Prostate gland (tissue), 2 donors: ENCODE data around the gene MRTO4. TPM values are rescaled to one million over a fixed set of nuclear protein-coding genes. Genes with fewer than 3 reads are reported as not detected.
"Not testable (repeated sequence)": the region's sequence is repeated elsewhere in the genome, so short reads cannot be mapped to it uniquely, and the experiment has no call there.

ENCODE experiments used
- DNase-seq: peaks from one replicate; pipeline ENCODE4 v3.0.0-alpha.2; 2019; ENCODE audit warnings: low spot score
- H3K27ac ChIP-seq, 2 donors: fragments of 200-600 bp; sonication (generic); 2 replicates each; pipeline ENCODE4 v1.5.1; 2017 to 2019
- H3K27me3 ChIP-seq: fragments of 200-600 bp; sonication (generic); replicated peaks from 2 replicates; pipeline ENCODE4 v1.5.1; 2019; ENCODE audit not compliant: insufficient read depth
- H3K36me3 ChIP-seq, 2 donors: fragments of 200-600 bp; sonication (generic); 1 replicate in 1 of 2; 2 replicates in 1 of 2; pipeline versions ENCODE4 v1.5.1 to v1.8.1; 2017 to 2019
- H3K4me1 ChIP-seq: fragments of 200-600 bp; sonication (generic); replicated peaks from 2 replicates; pipeline ENCODE4 v1.5.1; 2019
- H3K4me3 ChIP-seq, 2 donors: fragments of 200-600 bp; sonication (generic); 2 replicates each; pipeline ENCODE4 v1.5.1; 2017 to 2019
- H3K9me3 ChIP-seq: fragments of 200-600 bp; sonication (generic); 2 replicates; pipeline ENCODE4 v1.5.1; 2017
- POLR2A ChIP-seq: fragments of 450-650 bp; IDR thresholded peaks from one replicate; pipeline ENCODE4 v1.6.1; 2016; ENCODE audit warnings: antibody characterized with exemption, mild to moderate bottlenecking
- POLR2AphosphoS5 ChIP-seq: sonication (generic); formaldehyde crosslinking; IDR thresholded peaks from one replicate; pipeline ENCODE4 v1.6.1; 2017; ENCODE audit warnings: antibody characterized with exemption
- WGBS: methylation state at CpG from one replicate; pipeline ENCODE4 v1.1.5; 2018; 5-methylcytosine and 5-hydroxymethylcytosine counted together
- intact Hi-C: fragments of 100-400 bp; cut with DNase I; formaldehyde crosslinking; loops from one replicate; pipeline ENCODE4 v1.14.2; 2022
- total RNA-seq, 2 donors: library from RNA; depleted of rRNA; stranded (reverse); fragments of >200 nt; gene quantifications; one replicate each; pipeline ENCODE4 v1.1.0, GENCODE V29; 2016
- TF ChIP-seq, protein P1 (sequence below), 4 experiments: fragments of 200-600 bp in 2 of 4; fragments of 450-650 bp in 2 of 4; sonication (generic) in 2 of 4; IDR thresholded peaks; 1 replicate in 3 of 4; 2 replicates in 1 of 4; pipeline ENCODE4 v1.5.1; 2016 to 2019; ENCODE audit warnings: antibody characterized with exemption in 4 of 4, mild to moderate bottlenecking in 2 of 4, moderate library complexity in 2 of 4

MRTO4 gene
- total RNA-seq, 2 donors from 2014 or later: 20.5 to 21.9 TPM

DNA sequence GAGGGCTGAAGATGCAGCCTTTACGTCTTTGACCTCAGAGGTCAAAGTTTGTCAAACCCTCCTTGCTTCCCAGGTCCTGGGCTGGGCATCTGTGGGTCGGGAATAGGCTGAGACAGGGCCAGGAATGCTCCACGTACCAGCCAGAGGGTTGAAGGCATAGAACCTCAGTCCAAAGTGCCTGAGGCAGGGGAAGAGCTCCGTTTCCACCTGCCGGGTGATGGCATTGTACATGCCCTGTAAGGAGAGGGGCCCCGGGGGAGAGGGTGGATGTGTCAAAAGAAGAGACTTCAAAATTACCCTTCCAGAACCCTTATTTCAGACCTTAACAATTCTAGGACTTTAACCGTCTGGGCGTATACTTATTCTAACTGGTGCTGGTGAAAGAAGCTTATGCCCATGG is 33.3 kb downstream of the MRTO4 start:
- H3K27me3 ChIP-seq: no peaks in the 10 kb centered on the region
- H3K36me3 ChIP-seq: no peaks in the 10 kb centered on the region
- H3K9me3 ChIP-seq: no peaks in the 10 kb centered on the region
- no peak for DNase-seq
- no peak overlapping the region for H3K4me3 ChIP-seq
- H3K27ac ChIP-seq: no peak overlapping the region
- TF ChIP-seq POLR2AphosphoS5 (no peak), POLR2A (no peak)
- TF ChIP-seq, protein P1, sequence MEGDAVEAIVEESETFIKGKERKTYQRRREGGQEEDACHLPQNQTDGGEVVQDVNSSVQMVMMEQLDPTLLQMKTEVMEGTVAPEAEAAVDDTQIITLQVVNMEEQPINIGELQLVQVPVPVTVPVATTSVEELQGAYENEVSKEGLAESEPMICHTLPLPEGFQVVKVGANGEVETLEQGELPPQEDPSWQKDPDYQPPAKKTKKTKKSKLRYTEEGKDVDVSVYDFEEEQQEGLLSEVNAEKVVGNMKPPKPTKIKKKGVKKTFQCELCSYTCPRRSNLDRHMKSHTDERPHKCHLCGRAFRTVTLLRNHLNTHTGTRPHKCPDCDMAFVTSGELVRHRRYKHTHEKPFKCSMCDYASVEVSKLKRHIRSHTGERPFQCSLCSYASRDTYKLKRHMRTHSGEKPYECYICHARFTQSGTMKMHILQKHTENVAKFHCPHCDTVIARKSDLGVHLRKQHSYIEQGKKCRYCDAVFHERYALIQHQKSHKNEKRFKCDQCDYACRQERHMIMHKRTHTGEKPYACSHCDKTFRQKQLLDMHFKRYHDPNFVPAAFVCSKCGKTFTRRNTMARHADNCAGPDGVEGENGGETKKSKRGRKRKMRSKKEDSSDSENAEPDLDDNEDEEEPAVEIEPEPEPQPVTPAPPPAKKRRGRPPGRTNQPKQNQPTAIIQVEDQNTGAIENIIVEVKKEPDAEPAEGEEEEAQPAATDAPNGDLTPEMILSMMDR (IDR thresholded peaks at IDR 0.05): no peak
- 78% methylated on average over 7 of the region's 8 CpGs for WGBS
- H3K4me1 ChIP-seq: no peaks in the 10 kb centered on the region
- intact Hi-C loops: no loop called here

DNA sequence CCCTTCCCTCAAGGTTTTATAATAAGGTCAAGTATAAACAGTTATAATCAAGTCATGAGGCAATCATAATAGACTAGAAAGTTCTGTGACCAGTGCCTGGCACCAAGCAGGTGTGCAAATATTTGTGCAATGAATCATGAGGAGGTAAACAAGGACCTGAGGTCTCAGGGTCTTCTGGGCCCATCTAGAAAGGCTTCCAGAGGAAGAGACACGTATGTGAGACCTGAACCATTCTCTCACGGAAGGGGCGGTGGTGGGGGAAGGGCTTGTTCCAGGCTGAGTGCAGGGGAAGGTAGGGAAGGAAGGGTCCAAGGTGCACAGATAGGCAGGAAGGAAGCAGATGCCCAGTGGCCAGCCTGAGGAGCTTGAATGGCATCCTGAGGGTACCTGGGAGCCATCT is 33.8 kb downstream of the MRTO4 start:
- DNase-seq, H3K27ac ChIP-seq, intact Hi-C loops, H3K27me3 ChIP-seq, H3K36me3 ChIP-seq, H3K9me3 ChIP-seq, H3K4me3 ChIP-seq, H3K4me1 ChIP-seq: not testable (repeated sequence)
- 88% methylated on average over 3 of the region's 3 CpGs for WGBS

DNA sequence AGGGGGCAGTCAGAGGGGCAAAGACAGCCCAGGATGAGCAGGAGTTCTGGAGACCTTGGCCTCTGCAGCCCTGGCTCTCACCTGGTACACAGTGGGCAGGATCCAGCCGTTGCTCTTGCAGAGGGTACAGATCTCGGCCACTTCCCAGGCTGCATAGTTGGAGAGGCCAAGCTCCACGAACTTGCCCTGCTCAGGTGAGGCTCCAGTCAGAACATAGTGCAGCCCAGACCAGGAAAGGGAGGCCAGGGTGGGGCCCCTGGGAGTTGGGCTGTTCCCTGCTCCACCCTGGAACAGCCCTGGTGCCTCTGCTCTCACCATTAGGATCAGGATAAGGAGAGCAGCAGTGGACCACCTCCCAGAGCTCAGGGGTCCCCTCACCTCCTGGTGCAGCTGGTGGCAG is 34.2 kb downstream of the MRTO4 start:
- H3K27me3 ChIP-seq, DNase-seq, H3K36me3 ChIP-seq, H3K4me3 ChIP-seq, H3K27ac ChIP-seq, H3K9me3 ChIP-seq, H3K4me1 ChIP-seq, intact Hi-C loops: not testable (repeated sequence)
- WGBS: 89% methylated on average over 3 of the region's 3 CpGs

DNA sequence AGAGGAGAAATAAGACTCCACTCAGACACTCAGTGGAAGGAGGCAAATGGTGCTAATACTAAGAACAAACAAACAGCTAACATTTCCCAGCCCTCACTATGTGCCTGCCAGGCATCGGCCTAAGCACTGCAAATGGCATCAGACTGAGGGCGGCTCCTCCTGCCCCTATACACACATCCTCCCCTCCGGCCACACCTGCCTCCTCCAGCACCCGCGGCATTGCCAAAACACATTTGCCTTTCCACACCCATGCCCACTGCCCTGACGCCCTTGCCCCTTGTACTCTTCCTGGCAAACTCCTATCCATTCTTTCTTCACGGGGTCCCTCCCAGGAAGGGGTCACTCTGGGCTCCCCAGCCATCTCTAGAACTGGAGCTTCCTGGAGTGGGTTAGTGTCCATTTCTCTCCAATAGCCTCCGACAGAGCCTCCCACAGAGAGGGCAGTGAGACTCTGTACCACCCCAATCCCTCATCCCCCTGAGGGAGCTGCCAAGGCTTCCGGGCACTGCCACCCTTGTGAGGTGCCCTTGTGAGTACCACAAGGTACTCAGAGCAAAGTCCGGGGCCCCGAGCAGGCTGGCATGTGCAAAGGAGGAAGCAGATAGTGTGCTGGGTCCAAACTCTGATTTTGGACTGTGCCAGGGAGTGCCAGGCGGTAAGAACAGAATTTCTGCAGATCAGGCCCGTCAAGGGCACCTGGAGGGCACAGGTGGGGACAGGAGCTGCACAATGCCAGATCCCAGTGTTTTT is 36.0 kb downstream of the MRTO4 start:
- H3K27me3 ChIP-seq: no peaks in the 10 kb centered on the region
- no peaks in the 10 kb centered on the region for H3K9me3 ChIP-seq
- no peak for DNase-seq
- no peaks in the 10 kb centered on the region for H3K4me1 ChIP-seq
- no peak for TF ChIP-seq POLR2A
- TF ChIP-seq, protein P1 (IDR thresholded peaks at IDR 0.05): no peak
- no peak for TF ChIP-seq POLR2AphosphoS5
- no peak overlapping the region for H3K4me3 ChIP-seq
- intact Hi-C loops: no loop called here
- 93% methylated on average over 13 of the region's 13 CpGs for WGBS
- no peak overlapping the region for H3K27ac ChIP-seq
- no peaks in the 10 kb centered on the region for H3K36me3 ChIP-seq

DNA sequence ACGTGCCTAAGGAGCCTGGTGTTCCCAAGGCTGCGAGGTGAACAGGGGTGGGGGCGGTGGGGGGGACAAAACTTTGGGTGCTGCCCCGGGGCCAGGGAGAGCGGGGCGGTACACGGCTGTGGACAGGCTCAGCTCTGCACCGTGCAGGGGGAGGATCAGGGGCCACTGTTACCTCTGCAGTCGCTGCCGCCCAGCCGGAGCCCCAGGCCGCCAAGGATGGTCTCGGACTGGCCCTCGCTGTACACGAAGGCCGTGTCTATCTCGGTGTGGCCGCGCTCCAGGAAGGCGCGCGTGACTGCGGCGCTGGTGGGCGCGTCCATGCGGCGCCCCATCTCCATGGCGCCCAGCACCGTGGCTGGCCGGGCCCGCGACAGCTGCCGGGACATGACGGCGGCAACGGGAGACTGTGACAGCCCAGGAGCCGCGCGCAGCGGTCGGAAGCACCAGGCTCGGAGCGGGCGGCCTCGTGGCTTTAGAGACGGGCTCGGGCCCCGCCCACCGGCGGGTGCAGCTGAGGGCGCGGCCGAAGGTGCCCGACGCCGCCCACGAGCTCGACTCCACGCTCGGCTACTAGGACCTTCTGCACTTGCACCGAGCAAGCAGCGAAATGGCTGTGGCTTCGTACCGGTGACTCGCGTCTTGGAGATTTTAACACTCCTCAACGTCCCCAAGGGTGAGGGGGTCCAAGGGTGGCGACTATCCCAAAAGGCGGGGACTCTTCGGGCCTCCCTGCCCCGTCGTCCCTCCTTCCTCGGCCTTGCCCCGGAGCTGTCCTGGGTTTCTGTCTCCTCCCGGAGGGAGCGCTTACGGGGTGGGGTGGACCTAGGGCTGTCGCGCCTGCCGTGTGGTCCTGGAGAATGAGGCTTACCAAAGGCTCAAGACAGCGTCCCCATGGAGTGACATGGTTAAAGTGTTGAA is 37.0 kb downstream of the MRTO4 start, which contains the start of gene AKR7A3:
AKR7A3 (minus strand) TSS at position 447 of the 918 bp plus-strand sequence; CDS start at position 386, 61 bp downstream.
- H3K4me1 ChIP-seq, H3K9me3 ChIP-seq, H3K27me3 ChIP-seq, H3K27ac ChIP-seq, intact Hi-C loops, H3K36me3 ChIP-seq: not testable (repeated sequence)
- DNase-seq: peak; percentile 26
- 32% methylated on average over 28 of the region's 82 CpGs for WGBS
- H3K4me3 ChIP-seq: peak within 1 kb of the TSS; percentile 25 to 37
- peak; percentile 22 for TF ChIP-seq POLR2A

DNA sequence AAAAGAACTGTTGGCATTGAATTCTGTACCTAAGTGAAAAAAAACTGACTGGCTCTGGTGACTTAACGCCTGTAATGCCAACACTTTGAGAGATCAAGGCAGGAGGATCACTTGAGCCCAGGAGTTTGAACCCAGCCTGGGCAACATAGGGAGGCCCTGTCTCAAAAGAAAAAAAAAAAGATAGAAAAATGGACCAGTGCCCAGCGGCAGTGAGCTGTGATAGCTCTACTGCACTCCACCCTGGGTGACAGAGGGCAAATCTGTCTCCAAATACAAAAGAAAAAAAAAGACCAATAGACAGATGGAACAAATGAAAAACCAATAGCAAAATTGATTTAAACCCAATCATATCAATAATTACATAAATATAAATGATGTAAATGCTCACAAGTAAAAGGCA is 37.6 kb downstream of the MRTO4 start:
- peak overlapping the region; percentile 25 to 37 for H3K4me3 ChIP-seq
- TF ChIP-seq, protein P1 (IDR thresholded peaks at IDR 0.05): no peak
- no peak for TF ChIP-seq POLR2A
- no peak for TF ChIP-seq POLR2AphosphoS5
- no peak for DNase-seq
- no peaks in the 10 kb centered on the region for H3K36me3 ChIP-seq
- H3K9me3 ChIP-seq: no peaks in the 10 kb centered on the region
- no peak overlapping the region for H3K27ac ChIP-seq
- 41% methylated on average over 2 of the region's 2 CpGs for WGBS
- H3K4me1 ChIP-seq: no peaks in the 10 kb centered on the region
- no peaks in the 10 kb centered on the region for H3K27me3 ChIP-seq
- intact Hi-C loops: no loop called here
